ENCODE results near the gene IRF8.
"Not testable (repeated sequence)": the region's sequence is repeated elsewhere in the genome, so short reads cannot be mapped to it uniquely, and the experiment has no call there.

IRF8 gene

GRCh38 chr16:85935391-85935973 is 36.5 kb downstream of the IRF8 start:
- DNase-seq (ENCODE audit: low spot score), result no peak

DNA sequence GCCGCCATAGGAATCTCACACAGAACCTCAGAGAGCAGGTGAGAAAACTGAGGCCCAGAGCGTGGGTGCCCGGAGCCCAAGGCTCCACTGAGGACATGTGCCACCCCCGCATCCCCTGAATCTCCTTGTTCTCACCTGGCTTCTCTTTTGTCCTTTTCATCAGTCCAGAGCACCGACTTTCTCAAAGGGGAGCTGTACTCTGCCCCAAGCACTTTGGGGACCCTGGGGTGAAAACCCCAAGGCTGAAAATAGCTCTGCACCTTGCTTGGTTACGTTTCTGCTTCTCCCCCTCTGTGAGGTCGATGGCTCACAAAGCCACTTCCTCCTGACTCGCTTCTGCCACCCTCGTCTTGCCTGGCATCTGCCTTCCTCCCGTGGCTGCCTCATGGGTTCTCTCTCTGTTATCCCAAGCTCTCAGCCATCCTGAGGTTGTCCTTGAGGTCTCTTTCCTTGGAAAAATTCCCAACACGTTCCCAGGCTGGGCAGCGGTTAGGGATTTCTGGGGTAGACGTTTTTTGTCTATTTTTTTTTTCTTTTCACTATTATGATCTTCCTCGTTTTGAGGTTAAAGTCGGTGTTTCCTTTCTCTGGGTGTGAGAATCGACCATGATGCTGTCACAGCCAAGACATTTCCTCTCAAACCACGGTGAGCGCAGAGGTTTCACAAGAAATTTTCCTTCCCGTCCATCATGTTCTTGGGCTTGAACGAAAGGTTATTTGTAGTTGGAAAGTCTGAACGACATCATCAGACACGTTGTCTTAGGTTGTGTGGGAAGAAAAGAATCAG is 37.2 kb downstream of the IRF8 start:
- DNase-seq (ENCODE audit: low spot score), result no peak

DNA sequence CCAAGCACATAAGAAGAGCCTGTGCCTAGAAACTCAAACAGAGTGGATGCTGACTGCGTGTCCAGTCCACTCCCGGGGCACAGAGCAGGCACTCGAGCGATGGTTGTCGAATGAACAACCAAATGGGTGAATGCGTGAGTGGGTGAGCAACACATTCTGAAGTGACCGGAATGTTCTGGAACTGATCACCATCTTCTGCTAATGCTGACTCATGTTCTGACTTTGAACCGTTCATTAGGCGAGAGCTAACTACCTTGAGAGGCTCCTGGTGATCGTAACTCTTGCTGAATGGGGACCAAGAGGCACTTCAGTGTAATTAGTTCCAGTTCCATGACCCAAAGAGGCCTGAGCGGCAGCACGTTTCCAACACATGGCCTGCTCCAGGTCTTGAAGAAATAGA is 37.9 kb downstream of the IRF8 start:
- DNase-seq (ENCODE audit: low spot score), result no peak

DNA sequence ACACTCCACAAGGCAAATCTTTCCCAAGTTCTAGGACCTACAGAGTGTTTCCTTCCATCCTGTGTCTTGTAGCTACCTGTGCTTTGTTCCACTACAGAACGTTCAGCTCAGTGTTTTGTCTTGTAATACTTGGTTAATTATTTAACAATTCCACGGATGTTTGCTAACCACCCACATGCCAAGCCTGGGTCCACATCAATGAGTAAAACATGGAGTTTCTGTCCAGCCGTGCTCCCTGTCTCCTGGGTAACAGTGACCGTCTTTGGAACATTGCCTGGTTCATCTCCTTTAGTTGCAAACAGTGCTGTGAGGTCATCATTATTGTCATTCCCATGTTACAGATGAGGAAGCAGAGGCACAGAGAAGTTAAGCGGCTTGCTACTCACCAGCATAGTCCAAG is 41.3 kb downstream of the IRF8 start:
- no peak for DNase-seq (ENCODE audit: low spot score)

GRCh38 chr16:85941863-85942644 is 43.1 kb downstream of the IRF8 start:
- no peak for DNase-seq (ENCODE audit: low spot score)

- not testable (repeated sequence) for DNase-seq (ENCODE audit: low spot score)
Measured at GRCh38 chr16:85942659-85943058, 43.7 kb downstream of the IRF8 start.

DNA sequence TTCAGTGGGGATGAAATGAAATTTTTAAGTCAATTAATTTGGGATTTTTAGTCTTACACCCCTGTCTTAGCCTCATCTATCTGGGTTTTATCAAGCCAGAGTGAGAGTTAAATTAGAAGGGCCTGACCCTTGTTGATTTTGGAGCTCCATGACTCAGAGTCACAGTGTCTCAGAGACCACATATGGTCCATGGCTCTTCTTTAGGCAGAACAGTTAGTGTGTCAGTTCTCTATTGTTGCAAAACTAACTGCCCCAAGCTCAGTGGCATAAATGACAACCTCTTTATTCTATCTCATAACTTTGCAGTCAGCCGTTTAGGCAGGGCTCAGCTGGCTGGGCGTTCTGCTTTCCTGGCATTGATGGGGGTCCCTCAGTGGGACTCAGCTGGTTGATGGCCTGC is 44.7 kb downstream of the IRF8 start:
- no peak for DNase-seq (ENCODE audit: low spot score)

DNA sequence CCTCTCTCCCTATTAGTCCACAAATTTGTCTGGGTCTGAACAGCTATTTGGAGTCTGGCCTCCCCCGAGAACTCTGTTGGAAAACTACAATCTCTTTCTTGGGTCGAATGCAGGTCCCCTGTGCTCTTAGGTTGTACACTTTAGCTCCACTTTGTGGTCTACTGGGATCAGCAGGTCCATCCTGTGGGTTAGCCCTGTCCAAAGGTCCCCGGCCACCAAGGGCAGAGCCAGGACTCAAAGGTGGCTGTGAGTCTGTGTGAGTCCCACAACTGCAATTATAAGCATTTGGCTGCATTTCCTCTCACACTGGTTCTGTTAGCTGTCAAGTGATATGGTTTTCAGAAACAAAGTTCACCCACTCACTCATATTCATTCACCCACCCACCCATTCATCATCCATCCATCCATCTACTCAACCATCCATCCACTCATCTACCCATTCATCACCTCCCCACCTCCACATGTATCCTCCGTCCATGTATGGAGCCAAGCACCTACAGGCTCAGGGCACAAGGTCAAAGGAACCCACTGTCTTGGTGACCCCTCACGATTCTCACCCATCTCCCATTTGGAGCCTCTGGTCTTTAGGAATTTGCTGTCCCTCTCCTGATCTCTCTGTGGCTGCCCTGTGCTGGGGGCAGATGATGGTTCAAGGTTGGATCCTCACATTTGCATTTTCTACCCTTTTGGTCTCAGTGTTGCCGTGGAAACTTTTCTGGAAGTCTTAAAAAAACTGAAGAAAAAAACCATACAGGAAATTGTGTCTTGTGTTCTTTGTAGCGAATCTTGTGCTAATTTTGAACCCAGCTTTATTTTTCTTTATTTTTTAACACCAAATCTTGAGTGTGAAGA is 45.8 kb downstream of the IRF8 start:
- DNase-seq (ENCODE audit: low spot score), result no peak

DNA sequence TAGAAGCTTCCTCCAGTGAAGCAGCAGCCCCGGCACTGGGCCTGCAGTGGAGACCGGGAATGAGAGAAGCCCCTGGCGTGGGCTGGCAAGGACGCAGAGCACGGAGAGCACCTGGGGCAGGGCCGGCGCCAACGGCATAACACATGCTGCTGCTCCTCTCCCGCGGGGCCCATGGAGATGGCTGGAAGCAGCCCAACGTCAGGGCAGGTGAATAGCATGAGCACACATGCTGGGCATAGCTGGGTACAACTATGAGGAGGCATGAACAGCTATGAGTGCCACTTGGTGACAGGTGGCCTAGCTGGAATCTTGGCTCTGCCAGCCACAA is 46.4 kb downstream of the IRF8 start:
- no peak for DNase-seq (ENCODE audit: low spot score)

DNA sequence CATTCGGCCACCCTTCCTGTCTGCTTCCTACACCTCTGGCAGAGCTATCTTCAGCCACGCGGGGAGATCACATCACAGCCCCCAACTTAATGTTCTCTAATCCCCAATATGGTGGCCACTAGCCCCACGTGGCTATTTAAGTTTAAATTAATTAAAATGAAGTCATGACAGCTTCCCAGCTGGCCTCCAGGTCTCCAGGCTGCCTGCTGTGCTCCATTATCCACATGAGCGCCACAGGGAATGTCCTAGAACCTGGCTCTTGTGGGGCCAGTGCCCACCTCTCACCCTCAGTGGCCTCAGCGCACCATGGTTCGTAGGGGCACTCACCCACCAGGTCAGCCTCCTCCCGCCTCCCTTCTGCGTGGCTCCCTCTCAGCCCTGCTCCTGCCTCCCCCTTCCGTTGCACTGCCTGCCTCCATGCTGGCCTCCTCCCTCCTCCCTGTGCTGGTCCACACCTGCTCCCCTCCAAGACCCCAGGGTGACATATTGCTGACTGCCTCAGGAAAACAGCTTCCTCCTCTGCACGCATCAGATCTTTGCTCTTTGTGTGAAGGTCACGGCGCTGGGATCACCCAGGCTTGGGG is 47.7 kb downstream of the IRF8 start:
- no peak for DNase-seq (ENCODE audit: low spot score)

DNA sequence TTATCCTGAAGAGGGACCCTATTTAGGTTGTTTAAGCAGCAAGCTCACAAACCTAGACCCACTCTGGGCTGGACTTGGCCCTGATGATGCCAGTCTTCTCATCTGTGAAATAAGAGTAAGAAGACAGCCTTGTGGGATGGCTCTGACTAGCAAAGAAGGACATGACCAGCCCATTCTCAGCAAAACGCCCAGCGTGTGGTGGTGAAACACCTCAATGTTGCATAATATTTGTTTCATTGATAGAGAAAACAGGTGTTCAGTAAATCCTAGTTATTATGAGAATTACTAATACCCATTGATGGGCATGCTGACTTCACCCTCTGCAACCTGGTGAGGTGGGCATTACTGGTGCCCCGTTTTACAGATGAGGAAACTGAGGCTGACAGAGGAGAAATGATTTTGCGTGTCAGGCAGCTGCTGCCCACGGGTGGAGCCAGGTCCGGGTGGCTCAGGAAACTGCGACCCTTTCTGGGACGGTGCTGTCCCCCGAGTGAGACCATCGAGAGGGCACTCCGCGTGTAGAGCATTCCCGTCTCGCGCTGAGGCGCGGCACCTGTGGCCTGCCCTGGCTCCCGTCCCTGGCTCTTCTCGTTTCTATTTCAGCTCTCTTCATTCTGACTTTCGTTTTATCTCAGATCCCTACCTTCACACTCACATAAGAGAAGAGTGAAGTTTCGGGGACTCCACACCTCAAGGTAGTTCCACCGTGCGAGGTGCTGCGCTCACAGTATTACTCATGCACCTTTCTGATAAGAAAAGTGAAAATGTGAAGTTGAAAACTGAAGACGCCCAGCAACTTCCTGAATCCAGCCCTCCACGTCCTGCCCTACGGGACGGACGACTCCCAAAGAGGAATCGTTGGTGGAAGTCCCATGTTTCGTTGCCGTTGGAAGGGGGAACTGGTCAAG is 48.5 kb downstream of the IRF8 start:
- DNase-seq (ENCODE audit: low spot score), result no peak

DNA sequence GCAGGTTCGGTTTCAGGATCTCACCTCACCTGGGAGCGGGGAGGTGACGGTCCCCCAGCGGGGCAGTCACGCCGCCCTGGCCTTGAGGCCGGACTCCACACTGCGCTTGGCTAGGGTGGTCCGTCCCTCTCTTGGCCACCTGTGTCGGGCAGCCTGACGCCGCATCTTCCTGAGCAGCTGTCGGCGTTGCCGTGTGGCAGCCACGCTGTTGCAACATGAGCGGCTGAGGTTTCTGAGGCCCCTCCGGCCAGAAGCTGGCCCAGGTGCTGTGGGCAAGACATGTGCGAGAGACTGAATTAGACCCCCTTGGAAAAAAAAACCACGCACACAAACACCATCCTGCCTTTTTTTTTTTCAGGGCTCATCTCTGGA is 49.2 kb downstream of the IRF8 start:
- no peak for DNase-seq (ENCODE audit: low spot score)

GRCh38 chr16:85948616-85949265 is 49.8 kb downstream of the IRF8 start:
- DNase-seq (ENCODE audit: low spot score), result no peak

- DNase-seq (ENCODE audit: low spot score), result no peak
Measured at GRCh38 chr16:85950136-85950918, 51.4 kb downstream of the IRF8 start.

GRCh38 chr16:85952197-85952596 is 53.2 kb downstream of the IRF8 start:
- no peak for DNase-seq (ENCODE audit: low spot score)

- DNase-seq (ENCODE audit: low spot score), result no peak
Measured at GRCh38 chr16:85952811-85953210, 53.8 kb downstream of the IRF8 start.

- DNase-seq (ENCODE audit: low spot score), result no peak
Measured at GRCh38 chr16:85954927-85955519, 56.1 kb downstream of the IRF8 start.

DNA sequence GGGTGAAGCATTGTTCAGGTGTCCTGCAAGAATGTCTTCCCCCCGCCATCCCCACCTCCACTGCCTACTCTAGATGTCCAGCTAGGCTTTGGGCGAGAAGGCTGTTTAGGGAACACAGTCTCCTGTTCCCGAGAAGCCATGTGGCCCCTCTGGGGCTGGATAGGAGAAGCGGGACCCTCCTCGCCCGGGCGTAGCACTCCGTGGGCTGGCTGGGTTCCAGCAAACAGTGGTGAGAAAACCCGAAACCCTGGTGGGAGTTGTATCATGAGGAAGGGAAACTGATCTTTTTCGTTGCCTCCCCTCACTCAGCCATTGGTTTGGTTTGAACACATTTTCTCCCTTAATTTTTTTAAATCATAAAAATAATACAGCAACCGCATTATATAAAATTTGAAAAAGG is 56.6 kb downstream of the IRF8 start:
- no peak for DNase-seq (ENCODE audit: low spot score)

DNA sequence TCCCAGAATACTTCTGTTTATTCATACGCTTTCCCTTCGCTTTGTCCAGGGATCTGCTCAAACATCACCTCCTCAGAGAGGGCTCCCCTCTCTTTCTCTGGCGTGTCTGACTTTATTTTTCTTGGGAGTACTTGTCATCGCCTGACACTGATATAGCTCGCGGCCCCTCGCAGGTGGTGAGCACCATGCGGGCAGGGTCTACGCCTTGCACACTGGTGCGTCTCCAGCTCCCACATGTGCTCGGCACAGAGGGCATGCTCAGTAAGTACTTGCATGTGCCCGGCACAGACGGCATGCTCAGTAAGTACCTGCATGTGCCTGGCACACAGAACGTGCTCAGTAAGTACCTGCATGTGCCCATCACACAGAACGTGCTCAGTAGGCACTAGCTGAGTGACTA is 57.5 kb downstream of the IRF8 start:
- DNase-seq (ENCODE audit: low spot score), result no peak
